H1 (cell line): ENCODE measurements around the gene SMAD6. TPM values are rescaled to one million over a fixed set of nuclear protein-coding genes. Genes with fewer than 3 reads are reported as not detected.

Experiments
- CTCF ChIA-PET: fragments of 300-600 bp; sonication (Branson Sonifier 250); formaldehyde crosslinking; loops from one replicate; lab custom pipeline; 2021; ENCODE audit not compliant: partially characterized antibody; lab: Charles Lee
- POLR2A ChIA-PET: fragments of 300-600 bp; sonication (Branson Sonifier 250); formaldehyde crosslinking; loops from one replicate; lab custom pipeline; 2021; ENCODE audit warnings: inconsistent platforms; ENCODE audit not compliant: partially characterized antibody; lab: Charles Lee
- DNase-seq, 2 experiments: peaks; one replicate each; pipeline versions ENCODE4 v3.0.0 to v3.0.0-alpha.2; 2010 to 2022; ENCODE audit warnings: low spot score in 2 of 2, low read depth in 1 of 2, mixed read lengths in 1 of 2
- FAIRE-seq: peaks from 2 replicates; lab custom pipeline; 2011; peaks lifted over from hg19 to GRCh38; lab: Jason Lieb, UNC
- H2AFZ ChIP-seq: 2 replicates; pipeline ENCODE4 v1.8.1; 2012; ENCODE audit warnings: low read length, inconsistent platforms
- H2AK5ac ChIP-seq: 2 replicates; pipeline ENCODE4 v1.6.1; 2013; ENCODE audit warnings: low read depth, low read length
- H2BK120ac ChIP-seq: replicated peaks from 2 replicates; pipeline ENCODE3; 2013; ENCODE audit warnings: low read depth, low read length, inconsistent platforms
- H2BK12ac ChIP-seq: 2 replicates; pipeline ENCODE4 v1.6.1; 2013; ENCODE audit warnings: low read depth, low read length
- H2BK15ac ChIP-seq: 2 replicates; pipeline ENCODE4 v1.6.1; 2013; ENCODE audit warnings: low read length
- H2BK20ac ChIP-seq: 2 replicates; pipeline ENCODE4 v1.6.1; 2013; ENCODE audit warnings: low read length
- H2BK5ac ChIP-seq: 2 replicates; pipeline ENCODE4 v1.6.1; 2013; ENCODE audit warnings: low read depth, low read length
- H3K14ac ChIP-seq: 2 replicates; pipeline ENCODE4 v1.6.1; 2013; ENCODE audit warnings: inconsistent platforms; ENCODE audit not compliant: insufficient read length
- H3K18ac ChIP-seq: 2 replicates; pipeline ENCODE4 v1.6.1; 2013; ENCODE audit warnings: low read length; ENCODE audit errors: extremely low read depth
- H3K23ac ChIP-seq: 2 replicates; pipeline ENCODE4 v1.6.1; 2013; ENCODE audit warnings: inconsistent platforms; ENCODE audit not compliant: insufficient read length
- H3K23me2 ChIP-seq: 2 replicates; pipeline ENCODE4 v1.6.1; 2013; ENCODE audit warnings: low read depth, low read length
- H3K27ac ChIP-seq: 2 replicates; pipeline ENCODE4 v1.6.1; 2011; ENCODE audit warnings: low read depth, low read length, inconsistent platforms
- H3K27me3 ChIP-seq, 4 experiments: replicated peaks in 1 of 4; 1 replicate in 1 of 4; 2 replicates in 3 of 4; pipeline versions ENCODE4 v1.6.1 to v1.8.1; 2011 to 2013; ENCODE audit warnings: low read length in 3 of 4, mild to moderate bottlenecking in 3 of 4, inconsistent platforms in 2 of 4, mixed read lengths in 2 of 4, moderate library complexity in 1 of 4; ENCODE audit not compliant: control insufficient read depth in 3 of 4, insufficient read depth in 3 of 4; ENCODE audit errors: extremely low read depth in 1 of 4
- H3K36me3 ChIP-seq, 4 experiments: 2 replicates each; pipeline versions ENCODE4 v1.6.1 to v1.8.1; 2011 to 2013; ENCODE audit warnings: mild to moderate bottlenecking in 4 of 4, low read length in 3 of 4, moderate library complexity in 2 of 4, control low read depth in 1 of 4, inconsistent platforms in 1 of 4; ENCODE audit not compliant: insufficient read depth in 4 of 4, control insufficient read depth in 2 of 4
- H3K4ac ChIP-seq: replicated peaks from 2 replicates; pipeline ENCODE3; 2013; ENCODE audit warnings: low read length, low read depth, mixed read lengths, inconsistent platforms; ENCODE audit not compliant: insufficient read length
- H3K4me1 ChIP-seq, 4 experiments: replicated peaks in 1 of 4; 1 replicate in 1 of 4; 2 replicates in 3 of 4; pipeline versions ENCODE4 v1.6.1 to v1.8.1; 2011 to 2013; ENCODE audit warnings: low read length in 3 of 4, inconsistent platforms in 2 of 4, mixed read lengths in 1 of 4; ENCODE audit not compliant: insufficient read depth in 4 of 4, control insufficient read depth in 3 of 4
- H3K4me2 ChIP-seq, 2 experiments: 2 replicates each; pipeline versions ENCODE4 v1.6.1 to v1.8.1; 2011 to 2013; ENCODE audit warnings: low read depth in 2 of 2, low read length in 2 of 2, control low read depth in 1 of 2, inconsistent platforms in 1 of 2, mild to moderate bottlenecking in 1 of 2; ENCODE audit not compliant: insufficient read depth in 1 of 2
- H3K4me3 ChIP-seq, 4 experiments: fragments of 200-600, 300-600 bp in 1 of 4; sonication (generic), shearing (Covaris generic), sonication (Bioruptor Twin) in 1 of 4; 2 replicates each; pipeline versions ENCODE4 v1.5.1 to v1.8.1; 2011 to 2016; ENCODE audit warnings: low read length in 4 of 4, low read depth in 3 of 4, control low read depth in 2 of 4, inconsistent platforms in 2 of 4, mild to moderate bottlenecking in 2 of 4, mixed read lengths in 1 of 4, moderate library complexity in 1 of 4; ENCODE audit not compliant: insufficient read depth in 2 of 4; ENCODE audit errors: extremely low read depth in 1 of 4
- H3K56ac ChIP-seq: replicated peaks from 2 replicates; pipeline ENCODE3; 2013; ENCODE audit warnings: low read depth, mild to moderate bottlenecking, mixed read lengths, low read length, inconsistent platforms; ENCODE audit not compliant: insufficient read length
- H3K79me1 ChIP-seq: 2 replicates; pipeline ENCODE4 v1.6.1; 2013; ENCODE audit warnings: low read depth, low read length, control low read depth
- H3K79me2 ChIP-seq, 2 experiments: 2 replicates each; pipeline versions ENCODE4 v1.6.1 to v1.8.1; 2012 to 2013; ENCODE audit warnings: low read length in 2 of 2, mild to moderate bottlenecking in 2 of 2, inconsistent platforms in 1 of 2; ENCODE audit not compliant: insufficient read depth in 2 of 2, control insufficient read depth in 1 of 2
- H3K9ac ChIP-seq, 4 experiments: replicated peaks in 1 of 4; 1 replicate in 1 of 4; 2 replicates in 3 of 4; pipeline versions ENCODE4 v1.6.1 to v1.8.1; 2011 to 2013; ENCODE audit warnings: low read depth in 3 of 4, low read length in 3 of 4, control low read depth in 2 of 4, mild to moderate bottlenecking in 2 of 4, moderate library complexity in 2 of 4, inconsistent platforms in 1 of 4; ENCODE audit errors: extremely low read depth in 1 of 4
- H3K9me3 ChIP-seq, 2 experiments: 2 replicates each; pipeline versions ENCODE4 v1.6.1 to v1.8.1; 2012 to 2013; ENCODE audit warnings: mild to moderate bottlenecking in 2 of 2, moderate library complexity in 2 of 2, control low read depth in 1 of 2, inconsistent platforms in 1 of 2, low read depth in 1 of 2, low read length in 1 of 2, mixed read lengths in 1 of 2; ENCODE audit not compliant: insufficient read depth in 2 of 2
- H4K20me1 ChIP-seq, 2 experiments: replicated peaks in 1 of 2; 2 replicates each; pipeline versions ENCODE3 to v1.8.1; 2011 to 2013; ENCODE audit warnings: inconsistent platforms in 2 of 2, low read length in 2 of 2, mild to moderate bottlenecking in 1 of 2; ENCODE audit not compliant: insufficient read depth in 2 of 2, control insufficient read depth in 1 of 2
- H4K5ac ChIP-seq: 2 replicates; pipeline ENCODE4 v1.6.1; 2013; ENCODE audit warnings: low read length, low read depth, mixed read lengths, inconsistent platforms; ENCODE audit not compliant: insufficient read length
- H4K8ac ChIP-seq: 2 replicates; pipeline ENCODE4 v1.8.0; 2013; ENCODE audit warnings: mild to moderate bottlenecking, moderate library complexity, low read length, inconsistent platforms; ENCODE audit not compliant: insufficient read depth; ENCODE audit errors: extremely low read depth
- H4K91ac ChIP-seq: replicated peaks from 2 replicates; pipeline ENCODE3; 2013; ENCODE audit warnings: low read length, mixed read lengths, inconsistent platforms; ENCODE audit not compliant: insufficient read length
- CBX5 ChIP-seq: fragments of 300-800, 300-1000 bp; sonication (generic); IDR thresholded peaks from 2 replicates; pipeline ENCODE4 v1.7.1; 2016; ENCODE audit warnings: antibody characterized with exemption, low read length, low read depth
- EP300 ChIP-seq, 2 experiments: IDR thresholded peaks; 1 replicate in 1 of 2; 2 replicates in 1 of 2; pipeline ENCODE4 v1.6.1; 2011 to 2012; ENCODE audit warnings: low read depth in 2 of 2, low read length in 2 of 2, mild to moderate bottlenecking in 2 of 2, borderline replicate concordance in 1 of 2, inconsistent platforms in 1 of 2, moderate library complexity in 1 of 2
- HDAC2 ChIP-seq, 2 experiments: fragments of 300-600 bp in 1 of 2; sonication (generic) in 1 of 2; IDR thresholded peaks; 2 replicates each; pipeline ENCODE4 v1.6.1; 2011 to 2012; ENCODE audit warnings: low read depth in 2 of 2, low read length in 2 of 2, mild to moderate bottlenecking in 2 of 2, moderate library complexity in 2 of 2, borderline replicate concordance in 1 of 2, inconsistent platforms in 1 of 2
- JUND ChIP-seq: IDR thresholded peaks from 2 replicates; pipeline ENCODE4 v1.6.1; 2011; ENCODE audit warnings: mild to moderate bottlenecking, improper control_type of control experiment, low read length
- NANOG ChIP-seq: IDR thresholded peaks from 2 replicates; pipeline ENCODE4 v1.6.1; 2011; ENCODE audit warnings: low read length, low read depth, mild to moderate bottlenecking, inconsistent platforms; ENCODE audit not compliant: insufficient read depth, poor library complexity, severe bottlenecking
- RAD21 ChIP-seq, 2 experiments: IDR thresholded peaks in 1 of 2; conservative IDR thresholded peaks in 1 of 2; 2 replicates each; pipeline ENCODE4 v1.6.1; 2011; ENCODE audit warnings: low read depth in 2 of 2, low read length in 2 of 2, improper control_type of control experiment in 1 of 2, inconsistent platforms in 1 of 2, mild to moderate bottlenecking in 1 of 2, moderate library complexity in 1 of 2
- RFX5 ChIP-seq: IDR thresholded peaks from 2 replicates; pipeline ENCODE4 v1.6.1; 2011; ENCODE audit warnings: low read depth, low read length, improper control_type of control experiment, borderline replicate concordance
- RXRA ChIP-seq: IDR thresholded peaks from 2 replicates; pipeline ENCODE4 v1.6.1; 2011; ENCODE audit warnings: low read depth, mild to moderate bottlenecking, low read length, moderate library complexity; ENCODE audit not compliant: insufficient read depth
- SAP30 ChIP-seq: fragments of 300-600 bp; sonication (generic); IDR thresholded peaks from 2 replicates; pipeline ENCODE4 v1.7.1; 2012; ENCODE audit warnings: low read length, moderate library complexity, mild to moderate bottlenecking, inconsistent platforms; ENCODE audit not compliant: insufficient read depth, insufficient replicate concordance
- SP2 ChIP-seq: IDR thresholded peaks from 2 replicates; pipeline ENCODE4 v1.6.1; 2012; ENCODE audit warnings: mild to moderate bottlenecking, low read length, inconsistent platforms
- YY1 ChIP-seq: IDR thresholded peaks from 2 replicates; pipeline ENCODE4 v1.6.1; 2011; ENCODE audit warnings: low read depth, mild to moderate bottlenecking, low read length
- ZNF274 ChIP-seq: IDR thresholded peaks from 2 replicates; pipeline ENCODE4 v1.7.0; 2012; ENCODE audit warnings: low read length, borderline replicate concordance; ENCODE audit errors: extremely low read depth
- WGBS, 2 experiments: shearing (Covaris generic) in 1 of 2; methylation state at CpG; one replicate each; pipeline versions ENCODE4 v1.1.6 to v1.1.7; 2013 to 2015; ENCODE audit warnings: low lambda C conversion rate in 2 of 2, mixed read lengths in 2 of 2, inconsistent platforms in 1 of 2, low coverage in 1 of 2, missing lambda C conversion rate in 1 of 2; ENCODE audit not compliant: insufficient replicate concordance in 2 of 2, insufficient coverage in 1 of 2, insufficient read length in 1 of 2; ENCODE audit errors: extremely low coverage in 1 of 2, missing lambda C conversion rate in 1 of 2; 5-methylcytosine and 5-hydroxymethylcytosine counted together
- polyA plus RNA-seq, 7 experiments: library from polyadenylated mRNA; depleted of rRNA in 3 of 7; stranded (reverse) in 5 of 7; unstranded in 2 of 7; fragments of >200 nt in 5 of 7; fragments of 200-250 nt in 2 of 7; gene quantifications; 1 replicate in 5 of 7; 2 replicates in 1 of 7; 4 replicates in 1 of 7; pipeline versions ENCODE4 v1.2.1 to v1.2.3, GENCODE V29; 2011 to 2013; ENCODE audit warnings: missing spikeins in 2 of 7, mixed read lengths in 2 of 7
- total RNA-seq: library from RNA; stranded (reverse); fragmentation: NEBNext Ultra II Directional; extraction: Animal tissue kit (Norgen Biotek cat#: 25700); gene quantifications from 2 replicates; pipeline ENCODE4 v1.2.1, GENCODE V29; 2021

SMAD6 gene
- total and polyA plus RNA-seq, 2 of the 8 experiments (the other 6 are each of a cell fraction or from before 2014, with no cell fraction given) = 1.8 to 7.0 TPM

DNA sequence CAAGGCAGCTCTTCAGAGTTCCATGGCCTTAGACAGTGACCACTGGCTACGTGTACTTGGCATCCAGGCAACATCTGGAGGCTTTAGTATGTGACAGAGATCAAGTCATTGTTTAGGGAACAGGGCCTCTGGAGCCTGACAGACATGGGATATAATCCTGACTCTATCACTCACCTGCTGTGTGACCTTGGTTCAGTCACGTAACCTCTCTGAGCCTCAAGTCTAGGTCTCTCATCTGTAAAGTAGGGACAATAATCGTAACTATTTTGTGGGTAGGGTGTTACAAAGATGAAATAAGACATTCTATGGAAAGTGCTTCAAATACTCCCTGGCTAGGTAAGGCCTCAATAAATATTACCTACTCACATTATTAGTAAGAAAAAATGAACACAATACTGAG, 114.2 kb downstream of the SMAD6 start:
- no peaks in the 10 kb centered on the region for H3K79me1 ChIP-seq
- H3K9ac ChIP-seq = no peak overlapping the region
- no peak overlapping the region; the same call in 1 of the 2 replicates for H2BK12ac ChIP-seq
- DNase-seq (no peak), FAIRE-seq (no peak)
- H3K9me3 ChIP-seq = peaks cover 8 to 12% of the 10 kb centered on the region in 2 experiments
- H3K18ac ChIP-seq = no peak overlapping the region
- H3K27me3 ChIP-seq = no peaks in the 10 kb centered on the region
- no peak overlapping the region for H2BK20ac ChIP-seq
- H3K36me3 ChIP-seq = no peaks in the 10 kb centered on the region
- no peak overlapping the region for H2AFZ ChIP-seq
- no peaks in the 10 kb centered on the region for H4K20me1 ChIP-seq
- H3K4ac ChIP-seq = no peak overlapping the region
- TF ChIP-seq CBX5 = no peak
- TF ChIP-seq RXRA = no peak
- TF ChIP-seq HDAC2 (IDR thresholded peaks at IDR 0.05; ENCODE audit: borderline replicate concordance in 1 of 2, low read depth in 2 of 2, low read length in 2 of 2) = no peak
- no peak for TF ChIP-seq NANOG
- no peak for TF ChIP-seq JUND
- TF ChIP-seq SAP30 = no peak
- TF ChIP-seq RAD21 (IDR thresholded peaks at IDR 0.05 in 1 of 2, conservative IDR thresholded peaks at IDR 0.05 in 1 of 2; ENCODE audit: low read depth in 2 of 2, low read length in 2 of 2) = no peak
- TF ChIP-seq ZNF274 = no peak
- TF ChIP-seq RFX5 = no peak
- no peak for TF ChIP-seq EP300 (IDR thresholded peaks at IDR 0.05; ENCODE audit: borderline replicate concordance in 1 of 2, low read depth in 2 of 2, low read length in 2 of 2)
- TF ChIP-seq YY1 = no peak
- no peak for TF ChIP-seq SP2
- no peak overlapping the region for H3K14ac ChIP-seq
- no peaks in the 10 kb centered on the region; the same call in 1 of the 2 replicates for H3K23me2 ChIP-seq
- no peak overlapping the region for H4K91ac ChIP-seq
- H3K79me2 ChIP-seq = no peaks in the 10 kb centered on the region
- H3K56ac ChIP-seq = no peak overlapping the region
- H2AK5ac ChIP-seq = no peak overlapping the region
- no peak overlapping the region for H3K4me2 ChIP-seq
- CTCF ChIA-PET = interaction anchor here (2.5 kb wide), 1 partner anchor 36 kb away, joined by 11 read pairs; no protein-coding TSS in a partner anchor
- no peak overlapping the region for H3K4me3 ChIP-seq
- no peak overlapping the region for H3K23ac ChIP-seq
- no peak overlapping the region for H4K5ac ChIP-seq
- no peaks in the 10 kb centered on the region for H3K4me1 ChIP-seq
- no peak overlapping the region for H4K8ac ChIP-seq
- H3K27ac ChIP-seq = no peak overlapping the region
- no peak overlapping the region for H2BK15ac ChIP-seq
- H2BK5ac ChIP-seq = no peak overlapping the region
- POLR2A ChIA-PET = no interaction called here
- 93% methylated on average over 3 of the region's 3 CpGs; no CpG with 5 or more reads in 1 of the 2 experiments for WGBS, 2 experiments
- H2BK120ac ChIP-seq = no peak overlapping the region
